Panc1 (cell line): Measurements from ENCODE around the gene TNIK.

Experiments used
- CTCF ChIP-seq: fragments of 450-650 bp; IDR thresholded peaks from 2 replicates; pipeline ENCODE4 v1.5.1; 2017; ENCODE audit warnings: mild to moderate bottlenecking
- REST ChIP-seq, 2 experiments: IDR thresholded peaks; 2 replicates each; pipeline ENCODE4 v1.6.1; 2011 to 2012; ENCODE audit warnings: low read depth in 2 of 2, control low read depth in 1 of 2, low read length in 1 of 2, mild to moderate bottlenecking in 1 of 2, moderate library complexity in 1 of 2; ENCODE audit not compliant: insufficient read depth in 1 of 2

GRCh38 chr3:171149526-171150116 is 310.6 kb downstream of the TNIK start:
- TF ChIP-seq REST (IDR thresholded peaks at IDR 0.05; ENCODE audit: insufficient read depth in 1 of 2, low read depth in 2 of 2, low read length in 1 of 2) (no peak), CTCF (no peak)
